ENCODE data around the gene ILK. TPM values are rescaled to one million over a fixed set of nuclear protein-coding genes. Genes with fewer than 3 reads are reported as not detected.

Gene ILK
- total and polyA plus RNA-seq, 10 donors = 71.4 to 194 (median 126) TPM

DNA sequence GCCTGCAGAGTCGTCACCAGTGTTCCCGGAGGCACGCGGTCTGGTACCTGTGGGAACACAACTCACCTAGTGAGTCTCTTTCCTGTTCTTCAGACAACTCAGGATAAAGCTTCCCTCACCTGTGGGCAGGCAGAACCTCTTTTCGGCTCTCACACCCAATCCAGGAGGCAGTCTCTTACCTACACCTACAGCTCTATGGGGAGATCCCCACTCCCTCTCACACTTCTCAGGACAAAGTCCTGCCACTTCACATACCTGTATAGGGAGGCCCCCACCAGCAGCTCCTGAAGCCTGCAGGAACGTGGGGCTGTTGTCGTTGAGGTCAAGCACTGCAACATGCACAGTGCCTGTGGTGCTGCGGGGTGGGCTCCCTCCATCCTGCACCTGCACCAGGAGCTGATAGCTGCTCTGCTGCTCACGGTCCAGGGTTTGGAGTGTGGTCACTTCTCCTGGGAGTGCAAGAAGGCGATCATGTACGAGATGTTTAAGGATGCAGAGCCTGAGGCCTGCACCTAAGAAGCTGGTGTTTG is 27.9 kb downstream of the ILK start:
- Histone ChIP-seq H3K4me3 (no peak overlapping the region), H3K4me1 (peaks cover 34 to 55% (median 53%) of the 10 kb centered on the region in 6 donors), H3K36me3 (peaks cover 0 to 60% (median 38%) of the 10 kb centered on the region in 6 donors), H3K27me3 (replicated peaks in 1 of 7) (no peaks in the 10 kb centered on the region), H3K9me3 (no peaks in the 10 kb centered on the region), H3K27ac (no peak overlapping the region)
- DNase-seq = peak; percentile 56
- TF ChIP-seq POLR2A (IDR thresholded peaks at IDR 0.05) = no peak
- TF ChIP-seq, protein P1, sequence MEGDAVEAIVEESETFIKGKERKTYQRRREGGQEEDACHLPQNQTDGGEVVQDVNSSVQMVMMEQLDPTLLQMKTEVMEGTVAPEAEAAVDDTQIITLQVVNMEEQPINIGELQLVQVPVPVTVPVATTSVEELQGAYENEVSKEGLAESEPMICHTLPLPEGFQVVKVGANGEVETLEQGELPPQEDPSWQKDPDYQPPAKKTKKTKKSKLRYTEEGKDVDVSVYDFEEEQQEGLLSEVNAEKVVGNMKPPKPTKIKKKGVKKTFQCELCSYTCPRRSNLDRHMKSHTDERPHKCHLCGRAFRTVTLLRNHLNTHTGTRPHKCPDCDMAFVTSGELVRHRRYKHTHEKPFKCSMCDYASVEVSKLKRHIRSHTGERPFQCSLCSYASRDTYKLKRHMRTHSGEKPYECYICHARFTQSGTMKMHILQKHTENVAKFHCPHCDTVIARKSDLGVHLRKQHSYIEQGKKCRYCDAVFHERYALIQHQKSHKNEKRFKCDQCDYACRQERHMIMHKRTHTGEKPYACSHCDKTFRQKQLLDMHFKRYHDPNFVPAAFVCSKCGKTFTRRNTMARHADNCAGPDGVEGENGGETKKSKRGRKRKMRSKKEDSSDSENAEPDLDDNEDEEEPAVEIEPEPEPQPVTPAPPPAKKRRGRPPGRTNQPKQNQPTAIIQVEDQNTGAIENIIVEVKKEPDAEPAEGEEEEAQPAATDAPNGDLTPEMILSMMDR (IDR thresholded peaks at IDR 0.05 in 8 of 11, conservative IDR thresholded peaks at IDR 0.05 in 3 of 11) = no peak
- no peak for TF ChIP-seq POLR2AphosphoS5 (IDR thresholded peaks at IDR 0.05)
- WGBS, 5 donors = 88 to 96% (median 88%) methylated on average over 11 of the region's 11 CpGs
- intact Hi-C loops (cut with DNase I; ENCODE audit: low total_unique reads) = no loop called here

DNA sequence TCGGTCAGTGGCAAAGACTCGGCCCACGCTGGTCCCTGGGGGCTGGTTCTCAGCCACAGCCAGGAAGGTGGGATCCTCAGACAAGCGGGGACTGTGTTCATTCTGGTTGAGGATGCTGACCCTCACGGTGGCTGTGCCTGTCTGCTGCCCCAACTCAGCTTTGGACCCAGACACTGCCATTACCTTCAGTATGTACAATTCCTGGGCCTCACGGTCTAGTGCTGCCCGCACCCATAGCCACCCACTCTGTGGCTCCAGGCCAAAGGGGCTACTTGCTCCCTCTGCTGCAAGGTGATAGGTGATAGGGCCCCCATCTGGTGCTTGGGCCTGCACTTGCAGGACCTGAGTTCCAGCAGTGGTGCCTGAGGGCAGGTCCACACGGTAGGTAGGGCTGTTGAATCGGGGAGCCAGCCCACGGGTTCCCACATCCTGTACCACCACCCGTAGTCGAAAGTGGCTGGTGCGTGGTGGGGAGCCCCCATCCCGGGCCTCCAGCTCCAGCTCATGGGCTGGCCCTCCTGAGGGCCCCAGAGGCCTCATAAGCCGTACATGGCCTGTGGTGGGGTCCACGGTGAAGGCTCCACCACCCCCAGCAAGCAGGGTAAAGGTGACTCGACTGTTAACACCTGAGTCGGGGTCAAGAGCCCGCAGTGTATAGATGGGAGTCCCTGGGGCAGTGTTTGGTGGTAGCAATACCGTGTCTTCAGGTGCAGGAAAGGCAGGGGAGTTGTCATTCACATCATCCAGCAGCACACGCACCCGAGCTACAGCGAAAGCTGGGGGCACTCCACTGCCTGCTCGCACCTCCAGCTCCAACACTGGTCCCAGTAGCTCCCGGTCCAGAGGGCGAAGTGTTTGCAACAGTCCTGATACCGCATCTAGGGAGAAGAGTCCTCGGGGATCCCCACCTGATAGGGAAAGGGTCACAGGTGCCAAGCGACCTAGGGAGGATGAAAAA is 28.8 kb downstream of the ILK start:
- H3K4me3 ChIP-seq = no peak overlapping the region
- peaks cover 36 to 54% (median 53%) of the 10 kb centered on the region in 6 donors for H3K4me1 ChIP-seq
- WGBS, 5 donors = 83 to 91% (median 88%) methylated on average over 19 to 29 of the region's 29 CpGs
- H3K36me3 ChIP-seq = peaks cover 0 to 50% (median 38%) of the 10 kb centered on the region in 6 donors
- H3K9me3 ChIP-seq = no peaks in the 10 kb centered on the region
- no peak for DNase-seq
- no peaks in the 10 kb centered on the region for H3K27me3 ChIP-seq (replicated peaks in 1 of 7)
- TF ChIP-seq POLR2A (IDR thresholded peaks at IDR 0.05) (no peak), POLR2AphosphoS5 (IDR thresholded peaks at IDR 0.05) (peak in 1 of 3 donors; percentile 23)
- TF ChIP-seq, protein P1 (IDR thresholded peaks at IDR 0.05 in 8 of 11, conservative IDR thresholded peaks at IDR 0.05 in 3 of 11) = no peak
- intact Hi-C loops (cut with DNase I; ENCODE audit: low total_unique reads) = no loop called here
- H3K27ac ChIP-seq = peak overlapping the region in 1 of 8 donors; percentile 84

DNA sequence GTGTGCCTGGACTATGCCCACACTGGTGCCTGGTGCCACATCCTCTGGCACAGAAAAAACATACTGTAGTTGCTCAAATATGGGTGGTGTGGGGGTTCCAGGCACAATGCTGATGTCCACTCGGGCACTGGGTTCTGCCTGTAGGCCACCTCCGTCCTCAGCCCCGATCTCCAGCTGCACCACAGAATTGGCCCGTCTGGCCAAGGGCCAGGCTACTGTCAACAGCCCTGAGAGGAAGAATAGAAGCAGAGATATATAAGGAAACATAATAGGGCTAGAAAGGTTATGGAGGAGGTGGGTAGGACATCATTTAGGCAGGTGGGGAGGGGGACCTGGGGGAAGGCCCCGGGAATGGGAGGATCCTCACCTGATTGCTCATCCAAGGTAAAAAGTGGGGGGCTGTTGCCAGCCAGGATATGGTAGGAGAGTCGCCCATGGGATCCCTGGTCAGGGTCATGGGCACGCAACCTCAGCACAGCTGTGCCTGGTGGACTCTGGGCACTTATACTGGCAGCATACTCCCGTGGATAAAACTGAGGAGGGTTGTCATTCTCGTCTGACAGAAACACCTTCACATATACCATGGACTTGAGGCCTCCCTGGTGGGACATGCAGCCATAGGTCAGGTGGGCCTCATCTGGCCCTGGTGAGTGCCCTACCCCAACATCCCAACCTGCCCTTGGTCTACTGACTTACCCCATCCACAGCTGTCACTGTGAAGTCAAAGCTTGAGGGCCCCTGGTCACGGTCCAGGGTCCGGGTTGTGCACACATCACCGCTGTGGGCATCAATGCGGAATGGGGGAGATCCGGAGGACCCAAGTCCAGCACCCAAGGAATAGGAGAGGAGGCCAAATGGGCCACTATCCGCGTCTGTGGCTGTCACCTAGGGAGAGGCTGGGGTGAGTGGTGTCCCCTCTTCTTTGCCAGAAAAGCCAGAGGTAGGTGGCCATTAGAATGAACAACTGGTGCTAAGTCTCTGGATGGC is 30.1 kb downstream of the ILK start:
- Histone ChIP-seq H3K9me3 (no peaks in the 10 kb centered on the region), H3K4me3 (no peak overlapping the region), H3K27me3 (replicated peaks in 1 of 7) (no peaks in the 10 kb centered on the region), H3K36me3 (peaks cover 0 to 47% (median 36%) of the 10 kb centered on the region in 6 donors), H3K27ac (peak overlapping the region in 7 of 8 donors; percentile 59 to 84 (median 76)), H3K4me1 (peaks cover 39 to 57% (median 53%) of the 10 kb centered on the region in 6 donors)
- no peak for DNase-seq
- intact Hi-C loops (cut with DNase I; ENCODE audit: low total_unique reads) = no loop called here
- WGBS, 5 donors = 75 to 94% (median 87%) methylated on average over 15 to 16 of the region's 16 CpGs
- peak in 2 of 3 donors; percentile 25 to 44 for TF ChIP-seq POLR2AphosphoS5 (IDR thresholded peaks at IDR 0.05)
- TF ChIP-seq, protein P1 (IDR thresholded peaks at IDR 0.05 in 8 of 11, conservative IDR thresholded peaks at IDR 0.05 in 3 of 11) = no peak
- no peak for TF ChIP-seq POLR2A (IDR thresholded peaks at IDR 0.05)
